Upper lobe of left lung (tissue), 4 donors: ENCODE data around the gene LTBP1.

Experiments used
- CTCF ChIP-seq, 6 experiments: fragments of 450-650 bp in 4 of 6; fragments of 200-600 bp in 2 of 6; sonication (generic) in 2 of 6; IDR thresholded peaks; one replicate each; pipeline ENCODE4 v1.5.1; 2016 to 2019; ENCODE audit warnings: antibody characterized with exemption in 6 of 6
- POLR2A ChIP-seq, 4 donors: fragments of 450-650 bp; IDR thresholded peaks; one replicate each; pipeline ENCODE4 v1.5.1; 2016 to 2017; ENCODE audit warnings: antibody characterized with exemption in 4 of 4, mild to moderate bottlenecking in 2 of 4

GRCh38 chr2:33411765-33412164 is 465.0 kb downstream of the LTBP1 start:
- no peak for TF ChIP-seq POLR2A (IDR thresholded peaks at IDR 0.05)
- no peak for TF ChIP-seq CTCF (IDR thresholded peaks at IDR 0.05)
